Neural cell (in vitro differentiated cells): Measurements from ENCODE around the gene LCNL1. TPM values are rescaled to one million over a fixed set of nuclear protein-coding genes. Genes with fewer than 3 reads are reported as not detected.

ENCODE experiments used
- H2AFZ ChIP-seq: fragments of 200-600, 300-800 bp; sonication (generic), shearing (Covaris generic); 2 replicates; pipeline ENCODE4 v1.6.0; 2014; ENCODE audit warnings: low read depth, mild to moderate bottlenecking, antibody characterized with exemption, low read length, moderate library complexity
- H3F3A ChIP-seq: fragments of 200-600 bp; shearing (Covaris generic); 2 replicates; pipeline ENCODE4 v1.6.1; 2016; ENCODE audit warnings: mild to moderate bottlenecking, moderate library complexity, mixed read lengths, antibody characterized with exemption, low read length; ENCODE audit not compliant: insufficient read depth, poor library complexity, severe bottlenecking
- H3K27ac ChIP-seq: fragments of 200-600, 300-800 bp; sonication (generic), shearing (Covaris generic); 2 replicates; pipeline ENCODE4 v1.5.1; 2014; ENCODE audit warnings: mild to moderate bottlenecking, low read length, moderate library complexity
- H3K27me3 ChIP-seq: fragments of 300-800, 200-600 bp; sonication (generic), shearing (Covaris generic); 2 replicates; pipeline ENCODE4 v1.6.0; 2014; ENCODE audit warnings: mild to moderate bottlenecking, low read depth, low read length, moderate library complexity; ENCODE audit not compliant: insufficient read depth
- H3K36me3 ChIP-seq: fragments of 300-800, 200-600 bp; sonication (generic), shearing (Covaris generic); 2 replicates; pipeline ENCODE4 v1.5.1; 2014; ENCODE audit warnings: mild to moderate bottlenecking, antibody characterized with exemption, low read length, moderate library complexity; ENCODE audit not compliant: insufficient read depth
- H3K4me2 ChIP-seq: fragments of 300-800, 200-600 bp; sonication (generic), shearing (Covaris generic); 2 replicates; pipeline ENCODE4 v1.6.0; 2014; ENCODE audit warnings: mild to moderate bottlenecking, low read length
- H3K4me3 ChIP-seq: fragments of 300-800, 200-600 bp; sonication (generic), shearing (Covaris generic); 2 replicates; pipeline ENCODE4 v1.5.1; 2014; ENCODE audit warnings: mild to moderate bottlenecking, low read length, moderate library complexity
- H3K79me2 ChIP-seq: fragments of 200-600 bp; shearing (Covaris generic); replicated peaks from 2 replicates; pipeline ENCODE4 v1.6.0; 2014; ENCODE audit warnings: mild to moderate bottlenecking, low read length, moderate library complexity; ENCODE audit not compliant: insufficient read depth
- H3K9ac ChIP-seq: fragments of 300-800, 200-600 bp; sonication (generic), shearing (Covaris generic); 2 replicates; pipeline ENCODE4 v1.6.1; 2016; ENCODE audit warnings: mild to moderate bottlenecking, low read length, mixed read lengths
- H3K9me2 ChIP-seq: fragments of 200-600 bp; shearing (Covaris generic); 2 replicates; pipeline ENCODE4 v1.6.1; 2016; ENCODE audit warnings: mild to moderate bottlenecking, low read length, mixed read lengths; ENCODE audit not compliant: insufficient read depth
- H3K9me3 ChIP-seq: fragments of 200-600, 300-800 bp; sonication (generic), shearing (Covaris generic); 2 replicates; pipeline ENCODE4 v1.6.1; 2016; ENCODE audit warnings: mild to moderate bottlenecking, mixed run types, low read length, moderate library complexity, mixed read lengths
- H4K20me1 ChIP-seq: fragments of 200-600 bp; shearing (Covaris generic); 2 replicates; pipeline ENCODE4 v1.6.1; 2016; ENCODE audit warnings: mild to moderate bottlenecking, mixed run types; ENCODE audit not compliant: insufficient read depth
- CTCF ChIP-seq: fragments of 450-650 bp; IDR thresholded peaks from 2 replicates; pipeline ENCODE4 v1.5.1; 2014; ENCODE audit warnings: antibody characterized with exemption, mild to moderate bottlenecking, moderate library complexity; ENCODE audit not compliant: poor library complexity, severe bottlenecking
- EP300 ChIP-seq: fragments of 450-650 bp; conservative IDR thresholded peaks from 2 replicates; pipeline ENCODE4 v1.6.1; 2014; ENCODE audit warnings: antibody characterized with exemption, mild to moderate bottlenecking, moderate library complexity; ENCODE audit not compliant: poor library complexity, severe bottlenecking
- EZH2 ChIP-seq: fragments of 200-600, 300-800 bp; shearing (Covaris generic), sonication (generic); IDR thresholded peaks from 2 replicates; pipeline ENCODE4 v1.6.1; 2014; ENCODE audit warnings: antibody characterized with exemption, low read length, borderline replicate concordance, mild to moderate bottlenecking; ENCODE audit not compliant: insufficient read depth, poor library complexity, severe bottlenecking
- MXI1 ChIP-seq: fragments of 450-650 bp; conservative IDR thresholded peaks from 2 replicates; pipeline ENCODE4 v1.6.1; 2014; ENCODE audit warnings: antibody characterized with exemption, mild to moderate bottlenecking; ENCODE audit not compliant: poor library complexity, severe bottlenecking
- POLR2AphosphoS5 ChIP-seq: IDR thresholded peaks from 2 replicates; pipeline ENCODE4 v1.6.1; 2012
- RAD21 ChIP-seq: fragments of 450-650 bp; conservative IDR thresholded peaks from 2 replicates; pipeline ENCODE4 v1.6.1; 2014; ENCODE audit warnings: antibody characterized with exemption, mild to moderate bottlenecking, moderate library complexity
- REST ChIP-seq: IDR thresholded peaks from 2 replicates; pipeline ENCODE4 v1.6.1; 2012; ENCODE audit warnings: borderline replicate concordance
- SMC3 ChIP-seq: fragments of 450-650 bp; conservative IDR thresholded peaks from 2 replicates; pipeline ENCODE4 v1.6.1; 2014; ENCODE audit warnings: antibody characterized with exemption, mild to moderate bottlenecking, moderate library complexity; ENCODE audit not compliant: poor library complexity
- TAF1 ChIP-seq: IDR thresholded peaks from 2 replicates; pipeline ENCODE4 v1.6.1; 2012; ENCODE audit warnings: low read depth
- polyA plus RNA-seq: library from polyadenylated mRNA; depleted of rRNA; stranded (reverse); fragments of >200 nt; gene quantifications from 2 replicates; pipeline ENCODE4 v1.2.3, GENCODE V29; 2014

The LCNL1 gene
- polyA plus RNA-seq, 1 donor from 2014 or later: not detected

- no peak overlapping the region for H3K4me2 ChIP-seq
- TF ChIP-seq EP300 (no peak), TAF1 (no peak), SMC3 (no peak), MXI1 (no peak)
- H3K79me2 ChIP-seq: no peaks in the 10 kb centered on the region
- no peak overlapping the region for H3K4me3 ChIP-seq
- H3K27me3 ChIP-seq: no peaks in the 10 kb centered on the region
- no peaks in the 10 kb centered on the region for H3K9me2 ChIP-seq
- no peak overlapping the region for H3K9ac ChIP-seq
- H3K27ac ChIP-seq: no peak overlapping the region
- H2AFZ ChIP-seq: no peak overlapping the region
- H3K36me3 ChIP-seq: no peaks in the 10 kb centered on the region
- H3K9me3 ChIP-seq: no peaks in the 10 kb centered on the region
- H3F3A ChIP-seq: no peaks in the 10 kb centered on the region
- H4K20me1 ChIP-seq: no peaks in the 10 kb centered on the region
These were observed 14.6 kb downstream of the LCNL1 start for GRCh38 chr9:136997371-136997770.

- Histone ChIP-seq H3K27ac (no peak overlapping the region), H3K4me2 (no peak overlapping the region)
These were observed 15.0 kb downstream of the LCNL1 start for GRCh38 chr9:136997830-136998234.

More at GRCh38 chr9:136997830-136998234, 15.0 kb downstream of the LCNL1 start:
- Histone ChIP-seq H3K36me3 (no peaks in the 10 kb centered on the region), H4K20me1 (no peaks in the 10 kb centered on the region), H3K9me3 (no peaks in the 10 kb centered on the region), H2AFZ (no peak overlapping the region), H3F3A (no peaks in the 10 kb centered on the region), H3K27me3 (no peaks in the 10 kb centered on the region), H3K4me3 (no peak overlapping the region), H3K79me2 (no peaks in the 10 kb centered on the region), H3K9me2 (no peaks in the 10 kb centered on the region), H3K9ac (no peak overlapping the region)
- TF ChIP-seq RAD21: no peak
- TF ChIP-seq REST: no peak
- no peak for TF ChIP-seq MXI1
- TF ChIP-seq SMC3: no peak
- TF ChIP-seq EP300: no peak
- TF ChIP-seq EZH2: no peak
- TF ChIP-seq TAF1: no peak
- TF ChIP-seq CTCF: no peak
- no peak for TF ChIP-seq POLR2AphosphoS5
